Measurements from ENCODE around the gene FAM180A. TPM values are rescaled to one million over a fixed set of nuclear protein-coding genes. Genes with fewer than 3 reads are reported as not detected.

The FAM180A gene
- total RNA-seq, 1 experiment from 2014 or later: not detected

DNA sequence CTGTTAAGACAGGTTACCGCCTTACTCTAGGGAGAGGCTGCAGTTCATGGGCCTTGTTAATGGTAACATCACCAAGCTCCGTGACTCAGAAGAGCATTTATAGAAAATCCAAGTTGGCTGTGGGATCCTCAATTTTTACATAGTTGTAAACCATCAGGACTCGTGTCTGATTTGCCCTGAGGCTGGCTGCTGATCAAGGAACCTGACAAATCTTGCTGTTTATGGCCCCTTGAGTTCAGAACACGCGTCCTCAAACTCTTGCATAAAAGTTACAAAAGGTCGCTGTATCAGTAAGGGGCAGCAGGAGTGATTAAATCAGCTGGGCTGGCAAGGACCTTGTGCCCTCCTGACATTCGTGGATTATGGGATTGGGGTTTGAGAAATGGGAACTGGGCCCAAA lies 25.2 kb downstream of the FAM180A start:
- Histone ChIP-seq H3K36me3 (ENCODE audit: low read depth, low read length) (no peaks in the 10 kb centered on the region), H3K9me2 (replicated peaks; ENCODE audit: low read length) (no peaks in the 10 kb centered on the region), H3K27me3 (ENCODE audit: low read length) (no peaks in the 10 kb centered on the region), H3F3A (ENCODE audit: low read length, unreplicated experiment) (no peaks in the 10 kb centered on the region), H3K79me2 (ENCODE audit: low read length) (no peaks in the 10 kb centered on the region), H3K27ac (ENCODE audit: low read length) (no peak overlapping the region), H3K4me3 (ENCODE audit: low read length) (no peak overlapping the region), H4K20me1 (ENCODE audit: low read length) (no peaks in the 10 kb centered on the region), H3K9me3 (ENCODE audit: low read length) (no peaks in the 10 kb centered on the region), H2AFZ (ENCODE audit: low read length) (no peak overlapping the region), H3K4me1 (ENCODE audit: insufficient read depth, low read length) (0 out of 2 replicates have a peak, but pooled peaks cover 6% of the 10 kb centered on the region), H3K4me2 (ENCODE audit: low read length) (no peak overlapping the region), H3K9ac (ENCODE audit: low read length) (no peak overlapping the region)
- ATAC-seq (no peak), DNase-seq (no peak)
- BruUV-seq (replicated peaks): no TSS peak
- POLR2A ChIA-PET (ENCODE audit: unreplicated experiment): no interaction called here
- TF ChIP-seq, protein P1, sequence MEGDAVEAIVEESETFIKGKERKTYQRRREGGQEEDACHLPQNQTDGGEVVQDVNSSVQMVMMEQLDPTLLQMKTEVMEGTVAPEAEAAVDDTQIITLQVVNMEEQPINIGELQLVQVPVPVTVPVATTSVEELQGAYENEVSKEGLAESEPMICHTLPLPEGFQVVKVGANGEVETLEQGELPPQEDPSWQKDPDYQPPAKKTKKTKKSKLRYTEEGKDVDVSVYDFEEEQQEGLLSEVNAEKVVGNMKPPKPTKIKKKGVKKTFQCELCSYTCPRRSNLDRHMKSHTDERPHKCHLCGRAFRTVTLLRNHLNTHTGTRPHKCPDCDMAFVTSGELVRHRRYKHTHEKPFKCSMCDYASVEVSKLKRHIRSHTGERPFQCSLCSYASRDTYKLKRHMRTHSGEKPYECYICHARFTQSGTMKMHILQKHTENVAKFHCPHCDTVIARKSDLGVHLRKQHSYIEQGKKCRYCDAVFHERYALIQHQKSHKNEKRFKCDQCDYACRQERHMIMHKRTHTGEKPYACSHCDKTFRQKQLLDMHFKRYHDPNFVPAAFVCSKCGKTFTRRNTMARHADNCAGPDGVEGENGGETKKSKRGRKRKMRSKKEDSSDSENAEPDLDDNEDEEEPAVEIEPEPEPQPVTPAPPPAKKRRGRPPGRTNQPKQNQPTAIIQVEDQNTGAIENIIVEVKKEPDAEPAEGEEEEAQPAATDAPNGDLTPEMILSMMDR (conservative IDR thresholded peaks at IDR 0.05; ENCODE audit: low read depth, low read length): no peak
- TF ChIP-seq EZH2 (IDR thresholded peaks at IDR 0.05; ENCODE audit: low read length, unreplicated experiment) (no peak), EZH2phosphoT487 (IDR thresholded peaks at IDR 0.05; ENCODE audit: borderline replicate concordance, low read length) (no peak)
- intact Hi-C loops (cut with micrococcal nuclease): no loop called here
- CTCF ChIA-PET: no interaction called here

DNA sequence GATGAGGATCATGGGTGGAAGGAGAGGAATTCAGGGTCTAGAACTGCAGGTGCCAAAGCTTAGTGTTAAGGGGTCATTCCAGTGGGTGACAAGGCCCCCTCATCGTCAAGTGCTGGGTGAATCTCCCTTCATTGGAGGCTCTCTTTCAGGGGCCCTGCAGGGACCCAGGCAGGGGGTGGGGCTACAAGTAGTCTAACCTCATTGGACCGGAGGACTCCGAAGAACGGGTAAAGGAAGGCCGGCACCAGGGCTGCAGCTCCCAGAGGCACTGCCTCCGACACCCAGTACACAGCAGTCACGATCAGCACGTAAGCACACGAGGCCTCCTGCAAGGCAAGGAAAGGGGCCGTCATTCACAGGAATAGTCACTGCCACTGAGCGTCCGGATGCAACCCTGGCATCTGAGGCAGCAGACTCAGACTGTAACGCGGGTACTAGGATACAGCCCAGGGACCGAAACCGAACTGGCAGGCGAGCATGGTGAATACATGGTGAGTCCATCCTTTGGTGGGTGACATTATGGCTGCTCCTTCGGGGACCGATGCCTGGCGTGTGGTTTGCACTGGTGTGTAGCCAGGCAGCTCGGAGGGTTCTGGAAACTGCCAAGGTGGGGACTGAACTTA lies 27.3 kb downstream of the FAM180A start:
- ChIA-PET POLR2A (ENCODE audit: unreplicated experiment) (no interaction called here), CTCF (no interaction called here)
- DNase-seq (no peak), ATAC-seq (no peak)
- H3K9me2 ChIP-seq (replicated peaks; ENCODE audit: low read length): no peaks in the 10 kb centered on the region
- H3K9ac ChIP-seq (ENCODE audit: low read length): no peak overlapping the region
- no peak overlapping the region for H3K4me3 ChIP-seq (ENCODE audit: low read length)
- H3K27me3 ChIP-seq (ENCODE audit: low read length): no peaks in the 10 kb centered on the region
- H3K27ac ChIP-seq (ENCODE audit: low read length): no peak overlapping the region
- H2AFZ ChIP-seq (ENCODE audit: low read length): no peak overlapping the region
- intact Hi-C loops (cut with micrococcal nuclease): no loop called here
- no peaks in the 10 kb centered on the region for H3K9me3 ChIP-seq (ENCODE audit: low read length)
- no peak overlapping the region for H3K4me2 ChIP-seq (ENCODE audit: low read length)
- BruUV-seq (replicated peaks): no TSS peak
- H3F3A ChIP-seq (ENCODE audit: low read length, unreplicated experiment): no peaks in the 10 kb centered on the region
- peaks cover 12% of the 10 kb centered on the region; the same call in 1 of the 2 replicates for H3K4me1 ChIP-seq (ENCODE audit: insufficient read depth, low read length)
- no peak for TF ChIP-seq EZH2 (IDR thresholded peaks at IDR 0.05; ENCODE audit: low read length, unreplicated experiment)
- H3K36me3 ChIP-seq (ENCODE audit: low read depth, low read length): no peaks in the 10 kb centered on the region
- H4K20me1 ChIP-seq (ENCODE audit: low read length): no peaks in the 10 kb centered on the region
- H3K79me2 ChIP-seq (ENCODE audit: low read length): no peaks in the 10 kb centered on the region

DNA sequence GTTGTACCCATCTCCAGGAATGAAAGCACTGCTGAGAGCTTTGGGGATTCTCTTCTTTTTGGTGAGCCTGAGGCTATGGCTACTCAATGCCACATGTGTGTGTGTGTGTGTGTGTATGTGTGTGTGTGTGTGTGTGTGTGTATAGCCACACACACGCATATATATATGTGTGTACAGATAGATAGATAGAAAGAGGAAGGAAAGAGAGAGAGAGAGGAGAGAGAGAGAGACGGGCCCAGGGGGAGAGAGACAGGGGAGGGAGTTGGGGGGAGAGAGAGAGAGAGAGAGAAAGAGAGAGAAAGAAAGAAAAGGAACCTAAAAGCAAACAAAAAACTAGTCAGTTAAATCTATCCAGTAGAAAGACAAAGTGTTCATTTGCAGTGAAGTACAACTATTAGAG lies 28.9 kb downstream of the FAM180A start:
- peaks cover 22% of the 10 kb centered on the region for H3K4me1 ChIP-seq (ENCODE audit: insufficient read depth, low read length)
- TF ChIP-seq EZH2phosphoT487 (IDR thresholded peaks at IDR 0.05; ENCODE audit: borderline replicate concordance, low read length) (no peak), EZH2 (IDR thresholded peaks at IDR 0.05; ENCODE audit: low read length, unreplicated experiment) (no peak)
- TF ChIP-seq, protein P1 (conservative IDR thresholded peaks at IDR 0.05; ENCODE audit: low read depth, low read length): no peak
- intact Hi-C loops (cut with micrococcal nuclease): loop anchor here (10.0 kb wide), 1 partner anchor 55 kb away; no protein-coding TSS in a partner anchor
- H3K79me2 ChIP-seq (ENCODE audit: low read length): no peaks in the 10 kb centered on the region
- H3K27me3 ChIP-seq (ENCODE audit: low read length): no peaks in the 10 kb centered on the region
- H3F3A ChIP-seq (ENCODE audit: low read length, unreplicated experiment): no peaks in the 10 kb centered on the region
- H3K4me3 ChIP-seq (ENCODE audit: low read length): no peak overlapping the region
- ATAC-seq (no peak), DNase-seq (no peak)
- ChIA-PET POLR2A (ENCODE audit: unreplicated experiment) (no interaction called here), CTCF (no interaction called here)
- no peak overlapping the region for H3K4me2 ChIP-seq (ENCODE audit: low read length)
- H2AFZ ChIP-seq (ENCODE audit: low read length): no peak overlapping the region
- no peaks in the 10 kb centered on the region for H3K36me3 ChIP-seq (ENCODE audit: low read depth, low read length)
- H3K9me2 ChIP-seq (replicated peaks; ENCODE audit: low read length): no peaks in the 10 kb centered on the region
- H3K27ac ChIP-seq (ENCODE audit: low read length): no peak overlapping the region
- no peaks in the 10 kb centered on the region for H4K20me1 ChIP-seq (ENCODE audit: low read length)
- H3K9me3 ChIP-seq (ENCODE audit: low read length): no peaks in the 10 kb centered on the region
- no TSS peak for BruUV-seq (replicated peaks)
- H3K9ac ChIP-seq (ENCODE audit: low read length): no peak overlapping the region

Measured in PC-3 (cell line).